Adrenal gland (tissue), 12 donors: ENCODE data around the gene NUP93. TPM values are rescaled to one million over a fixed set of nuclear protein-coding genes. Genes with fewer than 3 reads are reported as not detected.

Experiments
- DNase-seq, 7 donors: peaks; one replicate each; pipeline ENCODE4 v3.0.0-alpha.2; 2019 to 2020
- H3K27ac ChIP-seq, 5 donors: fragments of 200-600 bp; sonication (generic) in 4 of 5; 1 replicate in 3 of 5; 2 replicates in 2 of 5; pipeline versions ENCODE4 v1.5.1 to v1.8.0; 2016 to 2020; ENCODE audit warnings: mild to moderate bottlenecking in 1 of 5
- H3K27me3 ChIP-seq: fragments of 200-600 bp; 2 replicates; pipeline ENCODE4 v1.8.0; 2021
- H3K36me3 ChIP-seq, 2 donors: fragments of 200-600 bp; replicated peaks in 1 of 2; 1 replicate in 1 of 2; 2 replicates in 1 of 2; pipeline versions ENCODE4 v1.5.1 to v1.8.0; 2018 to 2022
- H3K4me1 ChIP-seq, 2 donors: fragments of 200-600 bp; replicated peaks in 1 of 2; 1 replicate in 1 of 2; 2 replicates in 1 of 2; pipeline versions ENCODE4 v1.5.1 to v1.8.0; 2018 to 2021
- H3K4me3 ChIP-seq, 4 donors: fragments of 200-600 bp; sonication (generic) in 3 of 4; one replicate each; pipeline ENCODE4 v1.5.1; 2016 to 2018
- H3K9me3 ChIP-seq, 3 donors: fragments of 200-600 bp; sonication (generic) in 1 of 3; replicated peaks in 1 of 3; 1 replicate in 2 of 3; 2 replicates in 1 of 3; pipeline versions ENCODE4 v1.5.1 to v1.8.0; 2016 to 2021
- POLR2A ChIP-seq, 2 donors: fragments of 450-650 bp; IDR thresholded peaks; one replicate each; pipeline ENCODE4 v1.6.1; 2017; ENCODE audit warnings: antibody characterized with exemption in 2 of 2, mild to moderate bottlenecking in 2 of 2, moderate library complexity in 1 of 2
- WGBS, 4 donors: extraction: QIAGEN DNeasy Blood & Tissue Kit in 2 of 4; methylation state at CpG; one replicate each; pipeline versions ENCODE4 v1.1.5 to v1.1.7; 2013 to 2017; 5-methylcytosine and 5-hydroxymethylcytosine counted together
- intact Hi-C, 2 donors: fragments of 100-400 bp; cut with DNase I; formaldehyde crosslinking; loops; one replicate each; pipeline versions ENCODE4 v1.14.1 to v1.15.0; 2022 to 2023
- polyA plus RNA-seq, 3 donors: library from polyadenylated mRNA; stranded (reverse); fragments of 200-250 nt in 2 of 3; fragments of 350-450 nt in 1 of 3; fragmentation: Illumina TruSeq in 1 of 3; extraction: RNeasy Lipid Tissue Mini Kit (QIAGEN cat#74804) in 1 of 3; gene quantifications; one replicate each; pipeline ENCODE4 v1.2.3, GENCODE V29; 2013 to 2014
- total RNA-seq, 9 donors: library from RNA; depleted of rRNA in 4 of 9; stranded (reverse); fragments of >200 nt in 4 of 9; fragments of 120-200 nt in 1 of 9; fragmentation: NEBNext Ultra II Directional in 1 of 9; extraction: Animal tissue kit (Norgen Biotek cat#: 25700) in 1 of 9; gene quantifications; one replicate each; pipeline versions ENCODE4 v1.1.0 to v1.2.4, GENCODE V29; 2013 to 2023
- TF ChIP-seq, protein P1 (sequence below), 6 experiments: fragments of 450-650 bp in 4 of 6; fragments of 200-600 bp in 2 of 6; sonication (generic) in 1 of 6; IDR thresholded peaks; 1 replicate in 5 of 6; 2 replicates in 1 of 6; pipeline versions ENCODE4 v1.5.1 to v1.8.0; 2016 to 2021; ENCODE audit warnings: antibody characterized with exemption in 6 of 6, mild to moderate bottlenecking in 2 of 6, moderate library complexity in 1 of 6
- donor health status: healthy with polysubstance abuse.
- donor health status: Bipolar disorder and iron deficiency.
- donor health status: DM: yes; HTN: yes; CAD: no.
- donor health status: DM: no; HTN: no; CAD: no.
- donor health status: DM: no; HTN: no; CAD: no.
- donor health status: DM: yes; HTN: yes; CAD: no.

Gene NUP93
- total and polyA plus RNA-seq, 12 donors = 29.3 to 71.1 (median 45.8) TPM

DNA sequence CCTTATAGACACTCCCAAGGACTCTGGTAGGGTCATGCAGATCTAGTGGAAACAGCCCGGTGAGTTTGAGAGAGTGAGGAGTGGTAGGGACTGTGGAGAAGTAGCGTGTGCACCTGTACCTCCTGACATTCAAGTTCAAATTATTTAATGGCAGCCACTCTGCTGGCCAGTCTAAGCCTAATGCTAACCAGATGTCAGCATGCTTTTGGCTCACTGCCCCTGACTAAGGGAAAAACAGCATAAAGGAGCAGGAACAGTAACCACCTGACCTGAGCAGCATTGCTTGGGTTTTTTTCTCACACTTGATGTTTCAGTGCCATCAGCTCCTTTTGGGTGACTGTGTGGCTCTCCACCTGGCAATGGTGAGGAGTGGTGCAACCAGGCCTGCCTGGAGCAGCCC, 111.3 kb downstream of the NUP93 start:
- no peak overlapping the region for H3K4me3 ChIP-seq
- H3K27ac ChIP-seq = no peak overlapping the region
- peak in 1 of 7 donors; percentile 63 for DNase-seq
- TF ChIP-seq, protein P1, sequence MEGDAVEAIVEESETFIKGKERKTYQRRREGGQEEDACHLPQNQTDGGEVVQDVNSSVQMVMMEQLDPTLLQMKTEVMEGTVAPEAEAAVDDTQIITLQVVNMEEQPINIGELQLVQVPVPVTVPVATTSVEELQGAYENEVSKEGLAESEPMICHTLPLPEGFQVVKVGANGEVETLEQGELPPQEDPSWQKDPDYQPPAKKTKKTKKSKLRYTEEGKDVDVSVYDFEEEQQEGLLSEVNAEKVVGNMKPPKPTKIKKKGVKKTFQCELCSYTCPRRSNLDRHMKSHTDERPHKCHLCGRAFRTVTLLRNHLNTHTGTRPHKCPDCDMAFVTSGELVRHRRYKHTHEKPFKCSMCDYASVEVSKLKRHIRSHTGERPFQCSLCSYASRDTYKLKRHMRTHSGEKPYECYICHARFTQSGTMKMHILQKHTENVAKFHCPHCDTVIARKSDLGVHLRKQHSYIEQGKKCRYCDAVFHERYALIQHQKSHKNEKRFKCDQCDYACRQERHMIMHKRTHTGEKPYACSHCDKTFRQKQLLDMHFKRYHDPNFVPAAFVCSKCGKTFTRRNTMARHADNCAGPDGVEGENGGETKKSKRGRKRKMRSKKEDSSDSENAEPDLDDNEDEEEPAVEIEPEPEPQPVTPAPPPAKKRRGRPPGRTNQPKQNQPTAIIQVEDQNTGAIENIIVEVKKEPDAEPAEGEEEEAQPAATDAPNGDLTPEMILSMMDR (IDR thresholded peaks at IDR 0.05) = no peak
- TF ChIP-seq POLR2A (IDR thresholded peaks at IDR 0.05) = no peak
- H3K9me3 ChIP-seq = no peaks in the 10 kb centered on the region
- H3K4me1 ChIP-seq = no peaks in the 10 kb centered on the region
- H3K36me3 ChIP-seq = peaks cover 0 to 52% of the 10 kb centered on the region in 2 donors
- no peaks in the 10 kb centered on the region for H3K27me3 ChIP-seq
- intact Hi-C loops = no loop called here
- 92 to 100% (median 96%) methylated on average over 2 of the region's 2 CpGs for WGBS, 4 donors

DNA sequence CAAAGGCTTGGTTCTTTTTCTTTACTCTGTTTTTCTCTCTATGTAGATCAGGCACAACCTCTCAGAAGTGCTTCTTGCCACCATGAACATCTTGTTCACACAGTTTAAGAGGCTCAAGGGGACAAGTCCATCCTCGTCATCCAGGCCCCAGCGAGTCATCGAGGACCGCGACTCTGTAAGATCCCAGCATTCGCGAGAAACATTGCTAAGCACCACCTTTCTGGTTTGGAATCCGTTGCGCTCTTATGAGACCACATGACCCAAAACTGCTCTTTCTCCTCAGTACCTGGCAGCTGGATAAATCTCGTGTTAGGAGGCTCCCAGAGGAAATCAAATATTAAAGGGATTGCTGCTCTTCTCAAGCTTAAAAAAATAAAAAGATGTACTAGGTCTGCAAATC, 111.7 kb downstream of the NUP93 start:
- intact Hi-C loops = no loop called here
- TF ChIP-seq, protein P1 (IDR thresholded peaks at IDR 0.05) = no peak
- no peak for TF ChIP-seq POLR2A (IDR thresholded peaks at IDR 0.05)
- no peaks in the 10 kb centered on the region for H3K9me3 ChIP-seq
- no peak for DNase-seq
- no peaks in the 10 kb centered on the region for H3K4me1 ChIP-seq
- no peak overlapping the region for H3K27ac ChIP-seq
- no peak overlapping the region for H3K4me3 ChIP-seq
- no peaks in the 10 kb centered on the region for H3K27me3 ChIP-seq
- WGBS, 4 donors = 92 to 95% (median 95%) methylated on average over 10 of the region's 10 CpGs
- peaks cover 0 to 48% of the 10 kb centered on the region in 2 donors for H3K36me3 ChIP-seq

DNA sequence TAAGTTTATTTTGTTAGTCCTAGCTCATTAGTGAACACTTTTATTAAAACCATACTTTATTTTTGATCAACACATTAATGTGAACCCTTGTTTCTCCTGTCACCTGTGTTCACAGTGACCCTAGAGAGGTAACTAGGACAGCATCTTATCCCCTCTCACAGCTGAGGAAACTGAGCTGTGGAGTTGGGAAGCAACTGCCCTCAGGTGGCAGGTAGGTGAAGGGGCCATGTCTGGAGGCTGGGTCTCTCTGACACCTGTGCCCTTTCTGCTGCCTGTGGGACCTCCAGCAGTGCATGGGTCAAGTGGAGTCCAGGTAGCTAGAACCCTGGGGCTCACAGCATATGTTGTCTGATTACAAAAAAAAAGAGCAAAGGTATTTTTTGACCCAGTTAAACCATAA, 112.2 kb downstream of the NUP93 start:
- intact Hi-C loops = no loop called here
- peak in 1 of 7 donors; percentile 38 for DNase-seq
- Histone ChIP-seq H3K4me3 (no peak overlapping the region), H3K27ac (no peak overlapping the region), H3K4me1 (no peaks in the 10 kb centered on the region), H3K9me3 (no peaks in the 10 kb centered on the region), H3K36me3 (peaks cover 0 to 43% of the 10 kb centered on the region in 2 donors), H3K27me3 (no peaks in the 10 kb centered on the region)
- TF ChIP-seq, protein P1 (IDR thresholded peaks at IDR 0.05) = no peak
- no peak for TF ChIP-seq POLR2A (IDR thresholded peaks at IDR 0.05)

DNA sequence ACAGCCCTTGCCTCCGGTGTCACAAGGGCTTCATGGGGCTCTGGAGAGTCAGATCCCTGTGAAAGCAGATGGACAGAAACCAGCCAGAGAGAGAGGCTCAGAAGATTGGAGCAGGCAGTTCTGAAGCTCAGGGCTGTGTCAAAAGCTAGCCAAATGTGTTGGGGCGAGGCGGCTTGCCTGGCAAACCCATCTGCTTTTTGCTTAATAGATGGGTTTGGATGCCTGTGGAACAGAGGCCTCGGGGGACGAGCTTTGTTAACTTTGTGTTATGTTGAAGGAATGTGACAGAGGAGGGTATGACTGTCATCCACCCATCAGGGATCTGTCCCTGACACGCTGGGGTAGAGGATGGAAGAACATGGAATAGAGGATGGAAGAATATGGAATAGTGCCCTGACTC, 114.1 kb downstream of the NUP93 start:
- intact Hi-C loops = no loop called here
- H3K27ac ChIP-seq = no peak overlapping the region
- TF ChIP-seq POLR2A (IDR thresholded peaks at IDR 0.05) = no peak
- TF ChIP-seq, protein P1 (IDR thresholded peaks at IDR 0.05) = no peak
- 92 to 96% (median 94%) methylated on average over 6 of the region's 6 CpGs for WGBS, 4 donors
- DNase-seq = peak in 1 of 7 donors; percentile 35
- H3K4me1 ChIP-seq = peaks cover 4 to 14% of the 10 kb centered on the region in 2 donors
- no peaks in the 10 kb centered on the region for H3K27me3 ChIP-seq
- peaks cover 0 to 28% of the 10 kb centered on the region in 2 donors for H3K36me3 ChIP-seq
- no peak overlapping the region for H3K4me3 ChIP-seq
- H3K9me3 ChIP-seq = no peaks in the 10 kb centered on the region
